Naive thymus-derived CD4-positive, alpha-beta T cell (primary cell): ENCODE data around the gene EPM2A. TPM values are rescaled to one million over a fixed set of nuclear protein-coding genes. Genes with fewer than 3 reads are reported as not detected.

Experiments used
- ATAC-seq: fragments of 150-1000 bp; cut with Tn5 transposase; 2 replicates; pipeline ENCODE4 v1.10.0; 2021; ENCODE audit warnings: mild to moderate bottlenecking, moderate library complexity
- CTCF ChIA-PET: fragments of 350-600 bp; sonication (Branson Sonifier 250); formaldehyde crosslinking; loops from one replicate; lab custom pipeline; 2021; ENCODE audit warnings: antibody characterized with exemption; lab: Charles Lee
- POLR2A ChIA-PET: fragments of 350-600 bp; sonication (Branson Sonifier 250); formaldehyde crosslinking; loops from one replicate; lab custom pipeline; 2021; ENCODE audit warnings: antibody characterized with exemption, inconsistent platforms; lab: Charles Lee
- DNase-seq, 9 donors: peaks; one replicate each; pipeline versions ENCODE4 v3.0.0 to v3.0.0-alpha.2; 2020 to 2022; ENCODE audit warnings: mixed read lengths in 1 of 9
- H3K27ac ChIP-seq: one replicate; pipeline ENCODE4 v1.7.0; 2013; ENCODE audit warnings: mild to moderate bottlenecking, low read depth, low read length, moderate library complexity
- H3K27me3 ChIP-seq, 2 donors: one replicate each; pipeline ENCODE4 v1.7.0; 2013; ENCODE audit warnings: low read length in 2 of 2, mild to moderate bottlenecking in 2 of 2, moderate library complexity in 2 of 2; ENCODE audit not compliant: control insufficient read depth in 2 of 2, insufficient read depth in 2 of 2
- H3K36me3 ChIP-seq, 3 experiments: 1 replicate in 2 of 3; 2 replicates in 1 of 3; pipeline ENCODE4 v1.7.0; 2013; ENCODE audit warnings: low read length in 3 of 3, mild to moderate bottlenecking in 3 of 3, moderate library complexity in 1 of 3; ENCODE audit not compliant: insufficient read depth in 3 of 3, control insufficient read depth in 2 of 3
- H3K4me1 ChIP-seq, 2 donors: one replicate each; pipeline ENCODE4 v1.7.0; 2013; ENCODE audit warnings: low read length in 2 of 2, mild to moderate bottlenecking in 2 of 2, moderate library complexity in 1 of 2; ENCODE audit not compliant: control insufficient read depth in 2 of 2, insufficient read depth in 2 of 2
- H3K4me3 ChIP-seq: 2 replicates; pipeline ENCODE4 v1.7.0; 2013; ENCODE audit warnings: mild to moderate bottlenecking, low read length
- H3K9me3 ChIP-seq, 3 experiments: 1 replicate in 2 of 3; 2 replicates in 1 of 3; pipeline ENCODE4 v1.7.0; 2013; ENCODE audit warnings: low read length in 3 of 3; ENCODE audit not compliant: control insufficient read depth in 2 of 3
- H3K27ac Mint-ChIP-seq, 9 donors: one replicate each; pipeline ENCODE4 v1.8.0; 2020 to 2022; ENCODE audit warnings: mixed read lengths in 9 of 9, mild to moderate bottlenecking in 8 of 9, moderate library complexity in 5 of 9, inconsistent platforms in 2 of 9
- H3K27me3 Mint-ChIP-seq, 5 donors: one replicate each; pipeline ENCODE4 v1.8.0; 2021 to 2022; ENCODE audit warnings: mixed read lengths in 5 of 5, mild to moderate bottlenecking in 1 of 5
- H3K36me3 Mint-ChIP-seq, 5 donors: one replicate each; pipeline ENCODE4 v1.8.0; 2020 to 2022; ENCODE audit warnings: mixed read lengths in 5 of 5, mild to moderate bottlenecking in 3 of 5, inconsistent platforms in 1 of 5
- H3K4me1 Mint-ChIP-seq, 7 donors: one replicate each; pipeline ENCODE4 v1.8.0; 2020 to 2022; ENCODE audit warnings: mixed read lengths in 7 of 7, mild to moderate bottlenecking in 3 of 7, inconsistent platforms in 1 of 7
- H3K4me3 Mint-ChIP-seq, 10 donors: one replicate each; pipeline ENCODE4 v1.8.0; 2020 to 2022; ENCODE audit warnings: mild to moderate bottlenecking in 10 of 10, mixed read lengths in 10 of 10, moderate library complexity in 6 of 10, inconsistent platforms in 2 of 10
- H3K9me3 Mint-ChIP-seq, 11 donors: one replicate each; pipeline ENCODE4 v1.8.0; 2020 to 2022; ENCODE audit warnings: mixed read lengths in 11 of 11, mild to moderate bottlenecking in 4 of 11, inconsistent platforms in 1 of 11, moderate library complexity in 1 of 11
- intact Hi-C, 2 donors: fragments of 100-400 bp; cut with micrococcal nuclease; formaldehyde crosslinking; loops; one replicate each; pipeline ENCODE4 v1.15.1; 2023
- polyA plus RNA-seq, 2 donors: library from polyadenylated mRNA; unstranded; fragments of 300-500 nt; fragmentation: Illumina TruSeq; gene quantifications; one replicate each; pipeline ENCODE4 v1.2.3, GENCODE V29; 2021
- total RNA-seq, 6 experiments: library from RNA in 5 of 6; stranded (reverse) in 5 of 6; gene quantifications; 1 replicate in 5 of 6; 2 replicates in 1 of 6; pipeline ENCODE4 v1.2.3 and lab custom pipeline; 2021 to 2026

Gene EPM2A
- total and polyA plus RNA-seq, 7 experiments from 2014 or later = 3.7 to 18.0 (median 11.6) TPM

DNA sequence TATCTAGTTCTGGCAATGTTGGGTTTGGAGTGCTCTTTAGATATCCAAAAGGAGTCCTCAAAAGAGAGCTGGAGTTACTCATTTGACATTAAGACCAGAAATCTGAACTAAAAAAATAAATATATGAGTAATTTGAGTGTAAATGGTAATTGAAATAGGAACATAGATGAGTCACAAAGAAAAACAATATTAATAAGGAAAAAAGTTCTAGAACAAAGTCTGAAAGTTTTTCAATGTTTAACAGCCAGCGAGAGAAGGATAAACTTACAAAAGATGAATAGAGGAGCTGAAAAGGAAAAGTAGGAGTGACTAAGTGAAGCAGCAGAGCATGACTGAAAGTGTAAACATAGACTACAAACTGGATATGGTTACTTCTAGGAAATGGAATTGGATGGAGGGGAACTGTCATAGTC, 46.8 kb downstream of the EPM2A start:
- DNase-seq (no peak), ATAC-seq (no peak)
- Mint-ChIP-seq H3K9me3 (peaks cover 0 to 3% (median 0%) of the 10 kb centered on the region in 11 donors), H3K27me3 (no peaks in the 10 kb centered on the region), H3K36me3 (peaks cover 0 to 34% (median 30%) of the 10 kb centered on the region in 5 donors), H3K27ac (no peak overlapping the region), H3K4me1 (no peaks in the 10 kb centered on the region), H3K4me3 (no peak overlapping the region)
- Histone ChIP-seq H3K4me1 (no peaks in the 10 kb centered on the region), H3K9me3 (no peaks in the 10 kb centered on the region), H3K4me3 (no peak overlapping the region), H3K36me3 (peaks cover 0 to 7% (median 0%) of the 10 kb centered on the region in 3 experiments), H3K27ac (no peak overlapping the region), H3K27me3 (no peaks in the 10 kb centered on the region)
- intact Hi-C loops = no loop called here
- ChIA-PET CTCF (interaction anchor here (0.8 kb wide), 1 partner anchor 150 kb away, joined by 3 read pairs; no protein-coding TSS in a partner anchor), POLR2A (no interaction called here)

DNA sequence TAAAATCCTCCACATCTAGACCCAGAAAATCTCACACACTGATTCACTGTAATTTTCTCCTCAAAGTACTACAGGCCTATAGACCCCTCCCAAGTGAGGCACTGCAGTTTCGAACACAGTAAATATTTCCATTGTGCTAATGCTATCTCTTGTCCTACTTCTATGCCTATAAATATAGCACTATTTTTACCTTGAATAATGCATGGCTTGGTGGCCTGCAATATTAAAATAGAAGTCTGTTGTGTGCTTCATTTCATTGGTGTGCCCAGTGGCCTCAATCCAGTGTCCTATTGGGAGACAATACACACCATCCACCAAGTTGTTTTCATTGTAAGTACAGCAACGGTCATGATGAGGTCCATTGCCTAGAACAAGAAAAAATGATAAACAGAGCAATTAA, 49.4 kb downstream of the EPM2A start:
- H3K36me3 Mint-ChIP-seq = peaks cover 7 to 45% (median 40%) of the 10 kb centered on the region in 5 donors

DNA sequence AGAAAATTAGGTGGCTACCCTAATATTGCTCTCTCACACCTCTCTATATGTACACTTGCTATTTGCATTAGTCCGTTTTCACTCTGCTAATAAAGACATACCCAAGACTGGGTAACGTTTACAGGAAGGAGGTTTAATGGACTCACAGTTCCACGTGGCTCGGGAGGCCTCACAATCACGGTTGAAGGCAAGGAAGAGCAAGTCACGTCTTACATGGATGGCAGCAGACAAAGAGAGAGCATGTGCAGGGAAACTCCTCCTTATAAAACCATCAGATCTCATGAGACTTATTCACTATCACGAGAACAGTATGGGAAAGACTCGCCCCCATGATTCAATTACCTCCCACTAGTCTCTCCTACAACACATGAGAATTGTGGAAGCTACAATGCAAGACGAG, 53.4 kb downstream of the EPM2A start:
- Mint-ChIP-seq H3K27ac (no peak overlapping the region), H3K36me3 (peaks cover 7 to 65% (median 54%) of the 10 kb centered on the region in 5 donors)
- POLR2A ChIA-PET = no interaction called here

More for the DNA sequence above, 49.4 kb downstream of the EPM2A start:
- no peak overlapping the region for H3K4me3 Mint-ChIP-seq
- ChIA-PET CTCF (interaction anchor here (1.4 kb wide), 1 partner anchor 18 kb away, joined by 3 read pairs; no protein-coding TSS in a partner anchor), POLR2A (no interaction called here)
- no peaks in the 10 kb centered on the region for H3K4me1 Mint-ChIP-seq
- intact Hi-C loops = no loop called here
- H3K4me1 ChIP-seq = no peaks in the 10 kb centered on the region
- H3K9me3 ChIP-seq = no peaks in the 10 kb centered on the region
- no peak overlapping the region for H3K27ac Mint-ChIP-seq
- ATAC-seq = no peak
- H3K27me3 Mint-ChIP-seq = no peaks in the 10 kb centered on the region
- no peak overlapping the region for H3K27ac ChIP-seq
- no peak for DNase-seq
- H3K36me3 ChIP-seq = peaks cover 0 to 10% (median 0%) of the 10 kb centered on the region in 3 experiments
- peaks cover 0 to 11% (median 9%) of the 10 kb centered on the region in 11 donors for H3K9me3 Mint-ChIP-seq
- H3K4me3 ChIP-seq = no peak overlapping the region
- H3K27me3 ChIP-seq = no peaks in the 10 kb centered on the region

DNA sequence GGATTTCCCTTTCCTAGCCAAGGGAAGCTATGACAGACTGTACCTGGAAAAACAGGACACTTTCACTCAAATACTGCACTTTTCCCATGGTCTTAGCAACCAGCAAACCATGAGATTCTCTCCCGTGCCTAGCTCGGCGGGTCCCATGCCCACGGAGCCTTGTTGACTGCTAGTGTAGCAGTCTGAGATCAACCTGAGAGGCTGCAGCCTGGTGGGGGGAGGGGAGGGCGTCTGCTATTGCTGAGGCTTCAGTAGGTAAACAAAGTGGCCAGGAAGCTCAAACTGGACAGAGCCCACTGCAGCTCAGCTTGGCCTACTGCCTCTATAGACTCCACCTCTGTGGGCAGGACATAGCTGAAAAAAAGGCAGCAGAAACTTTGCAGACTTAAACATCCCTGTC, 61.8 kb downstream of the EPM2A start:
- Histone ChIP-seq H3K4me3 (no peak overlapping the region), H3K36me3 (peaks cover 0 to 5% (median 0%) of the 10 kb centered on the region in 3 experiments), H3K27ac (no peak overlapping the region), H3K27me3 (no peaks in the 10 kb centered on the region), H3K9me3 (no peaks in the 10 kb centered on the region), H3K4me1 (no peaks in the 10 kb centered on the region)
- H3K4me1 Mint-ChIP-seq = peaks cover 0 to 6% (median 0%) of the 10 kb centered on the region in 7 donors
- no peak overlapping the region for H3K27ac Mint-ChIP-seq
- ATAC-seq (no peak), DNase-seq (no peak)
- ChIA-PET POLR2A (no interaction called here), CTCF (no interaction called here)
- no peak overlapping the region for H3K4me3 Mint-ChIP-seq
- peaks cover 2 to 83% (median 51%) of the 10 kb centered on the region in 5 donors for H3K36me3 Mint-ChIP-seq
- no peaks in the 10 kb centered on the region for H3K27me3 Mint-ChIP-seq
- peaks cover 0 to 27% (median 8%) of the 10 kb centered on the region in 11 donors for H3K9me3 Mint-ChIP-seq
- intact Hi-C loops = no loop called here

More for the DNA sequence above, 53.4 kb downstream of the EPM2A start:
- Histone ChIP-seq H3K9me3 (no peaks in the 10 kb centered on the region), H3K4me1 (no peaks in the 10 kb centered on the region), H3K4me3 (no peak overlapping the region), H3K27ac (no peak overlapping the region), H3K27me3 (no peaks in the 10 kb centered on the region), H3K36me3 (peaks cover 0 to 10% (median 0%) of the 10 kb centered on the region in 3 experiments)
- CTCF ChIA-PET = no interaction called here
- ATAC-seq = no peak
- Mint-ChIP-seq H3K4me3 (no peak overlapping the region), H3K27me3 (no peaks in the 10 kb centered on the region), H3K4me1 (no peaks in the 10 kb centered on the region), H3K9me3 (peaks cover 0 to 27% (median 12%) of the 10 kb centered on the region in 11 donors)
- no peak for DNase-seq
- intact Hi-C loops = no loop called here

DNA sequence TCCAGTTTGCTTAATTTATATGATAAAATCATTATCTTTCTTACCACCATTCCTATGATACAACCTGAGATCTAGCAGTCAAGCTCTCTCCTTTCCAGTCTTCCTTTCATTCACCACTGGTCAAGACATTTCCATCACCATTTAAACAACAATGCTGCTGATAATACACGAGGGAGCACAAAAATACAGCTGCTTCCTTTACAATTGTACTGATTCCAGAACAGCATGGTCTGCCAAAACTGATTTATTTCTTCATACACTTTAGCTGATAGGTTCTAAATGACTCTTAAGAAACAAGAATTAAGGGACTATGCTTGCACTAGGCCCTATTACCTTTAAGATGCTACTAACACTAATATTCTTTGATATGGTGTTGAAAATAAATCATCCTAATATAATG, 65.0 kb downstream of the EPM2A start:
- ATAC-seq (no peak), DNase-seq (no peak)
- Histone ChIP-seq H3K27me3 (no peaks in the 10 kb centered on the region), H3K4me1 (no peaks in the 10 kb centered on the region), H3K27ac (no peak overlapping the region), H3K9me3 (no peaks in the 10 kb centered on the region), H3K4me3 (no peak overlapping the region), H3K36me3 (peaks cover 0 to 5% (median 0%) of the 10 kb centered on the region in 3 experiments)
- POLR2A ChIA-PET = no interaction called here
- intact Hi-C loops = no loop called here
- CTCF ChIA-PET = no interaction called here
- Mint-ChIP-seq H3K9me3 (peaks cover 0 to 2% (median 0%) of the 10 kb centered on the region in 11 donors), H3K4me3 (no peak overlapping the region), H3K36me3 (peaks cover 0 to 59% (median 36%) of the 10 kb centered on the region in 5 donors), H3K4me1 (peaks cover 0 to 3% (median 0%) of the 10 kb centered on the region in 7 donors), H3K27ac (no peak overlapping the region), H3K27me3 (no peaks in the 10 kb centered on the region)

DNA sequence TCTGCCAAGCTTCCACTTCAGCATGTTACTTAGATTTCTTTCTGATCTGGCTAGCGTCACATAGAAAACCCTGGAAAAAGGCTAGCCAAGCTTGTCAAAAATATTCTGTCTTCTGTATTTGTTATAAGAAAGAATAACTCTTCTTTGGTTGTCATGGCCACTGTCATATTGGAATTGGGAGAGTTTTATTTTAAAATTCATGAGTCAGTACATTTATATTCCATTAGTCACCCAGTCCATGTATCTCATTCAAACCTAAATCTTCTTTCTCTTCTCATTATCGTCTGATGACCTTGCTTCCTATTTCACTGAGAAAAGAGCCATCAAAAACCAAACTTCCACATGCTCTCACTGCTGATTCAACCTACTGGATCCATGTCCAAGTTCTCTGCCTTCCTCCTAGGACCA, 65.7 kb downstream of the EPM2A start:
- ChIA-PET POLR2A (no interaction called here), CTCF (no interaction called here)
- no peak overlapping the region for H3K27ac Mint-ChIP-seq
- no peak for DNase-seq
- H3K4me3 Mint-ChIP-seq = no peak overlapping the region
- H3K36me3 Mint-ChIP-seq = peaks cover 0 to 53% (median 34%) of the 10 kb centered on the region in 5 donors
- no peaks in the 10 kb centered on the region for H3K27me3 Mint-ChIP-seq
- intact Hi-C loops = no loop called here
- H3K4me1 Mint-ChIP-seq = no peaks in the 10 kb centered on the region
- H3K4me3 ChIP-seq = no peak overlapping the region
- H3K27me3 ChIP-seq = no peaks in the 10 kb centered on the region
- peaks cover 0 to 5% (median 0%) of the 10 kb centered on the region in 3 experiments for H3K36me3 ChIP-seq
- no peak for ATAC-seq
- peaks cover 0 to 2% (median 0%) of the 10 kb centered on the region in 11 donors for H3K9me3 Mint-ChIP-seq
- H3K27ac ChIP-seq = no peak overlapping the region
- H3K9me3 ChIP-seq = no peaks in the 10 kb centered on the region
- no peaks in the 10 kb centered on the region for H3K4me1 ChIP-seq

DNA sequence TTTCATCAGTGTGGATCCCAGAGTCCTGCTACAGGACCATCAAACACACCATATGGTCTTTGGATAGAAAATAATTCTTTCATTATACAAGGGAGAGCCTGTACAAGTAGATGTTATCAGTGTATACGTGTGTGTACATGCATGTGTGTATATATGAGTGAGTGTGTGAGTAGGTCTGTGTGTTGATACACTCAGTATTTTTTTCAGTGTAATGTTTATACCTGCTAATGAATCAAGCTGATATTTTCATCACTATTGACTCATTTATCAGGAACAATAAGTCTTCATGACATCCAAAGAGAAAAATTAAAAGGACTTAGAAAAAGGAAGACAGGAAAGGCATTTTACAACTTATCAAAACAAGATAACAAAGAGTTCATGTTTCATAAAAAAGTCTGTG, 66.5 kb downstream of the EPM2A start:
- no peak for ATAC-seq
- peaks cover 0 to 4% (median 0%) of the 10 kb centered on the region in 3 experiments for H3K36me3 ChIP-seq
- DNase-seq = no peak
- CTCF ChIA-PET = no interaction called here
- H3K9me3 ChIP-seq = no peaks in the 10 kb centered on the region
- H3K27me3 ChIP-seq = no peaks in the 10 kb centered on the region
- no peak overlapping the region for H3K27ac ChIP-seq
- Mint-ChIP-seq H3K27ac (no peak overlapping the region), H3K36me3 (peaks cover 0 to 45% (median 26%) of the 10 kb centered on the region in 5 donors), H3K27me3 (no peaks in the 10 kb centered on the region), H3K4me3 (no peak overlapping the region), H3K4me1 (no peaks in the 10 kb centered on the region), H3K9me3 (peaks cover 0 to 3% (median 0%) of the 10 kb centered on the region in 11 donors)
- no peaks in the 10 kb centered on the region for H3K4me1 ChIP-seq
- POLR2A ChIA-PET = no interaction called here
- intact Hi-C loops = no loop called here
- H3K4me3 ChIP-seq = no peak overlapping the region
